ENCODE measurements around the gene ELMO3. TPM values are rescaled to one million over a fixed set of nuclear protein-coding genes. Genes with fewer than 3 reads are reported as not detected.

The ELMO3 gene
- total RNA-seq, 2 experiments from 2014 or later: 5.0 to 5.6 TPM

GRCh38 chr16:67190448-67191399, 8.2 kb upstream of the ELMO3 start:
- Mint-ChIP-seq H3K27me3 (peaks cover under 1% of the 10 kb centered on the region), H3K36me3 (ENCODE audit: low read depth) (peaks cover 29% of the 10 kb centered on the region), H3K4me3 (peak overlapping the region; percentile 93), H3K4me1 (ENCODE audit: low read depth) (peaks cover 32% of the 10 kb centered on the region), H3K9me3 (no peaks in the 10 kb centered on the region), H3K27ac (peak overlapping the region; percentile 88)
- ChIA-PET CTCF (interaction anchor here (1.9 kb wide), 1 partner anchor 35 kb away, joined by 7 read pairs; no protein-coding TSS in a partner anchor), POLR2A (interaction anchor here (1.1 kb wide), 1 partner anchor 36 kb away, joined by 3 read pairs; no protein-coding TSS in a partner anchor)
- no peak for DNase-seq
- no peak for ATAC-seq
- intact Hi-C loops (cut with micrococcal nuclease): no loop called here
- TF ChIP-seq CTCF (IDR thresholded peaks at IDR 0.05): no peak

GRCh38 chr16:67191411-67191994, 7.4 kb upstream of the ELMO3 start:
- peaks cover 36% of the 10 kb centered on the region for H3K36me3 Mint-ChIP-seq (ENCODE audit: low read depth)
- peak overlapping the region; percentile 93 for H3K4me3 Mint-ChIP-seq
- peak overlapping the region; percentile 88 for H3K27ac Mint-ChIP-seq
- no peaks in the 10 kb centered on the region for H3K27me3 Mint-ChIP-seq
- peaks cover 40% of the 10 kb centered on the region for H3K4me1 Mint-ChIP-seq (ENCODE audit: low read depth)
- ATAC-seq: peak; percentile 34
- no peak for TF ChIP-seq CTCF (IDR thresholded peaks at IDR 0.05)
- CTCF ChIA-PET: interaction anchor here (1.7 kb wide), 1 partner anchor 55 kb away, joined by 6 read pairs; the partner anchor contains the start of gene FHOD1
- intact Hi-C loops (cut with micrococcal nuclease): no loop called here
- no peak for DNase-seq
- POLR2A ChIA-PET: no interaction called here
- no peaks in the 10 kb centered on the region for H3K9me3 Mint-ChIP-seq

GRCh38 chr16:67191995-67192681, 6.8 kb upstream of the ELMO3 start, which contains the start of gene E2F4:
E2F4 (plus strand) TSS chr16:67192155; CDS start chr16:67192228, 73 bp downstream.
- ChIA-PET POLR2A (interaction anchor here (0.9 to 2.2 kb wide), 5 partner anchors 15 to 44 kb away, joined by 4 to 9 read pairs (median 5); no protein-coding TSS in a partner anchor), CTCF (interaction anchor here (1.0 to 1.7 kb wide), 7 partner anchors 35 to 239 kb away, joined by 3 to 6 read pairs (median 3); partner anchors contain the start of genes FHOD1 and TMEM208)
- peak; percentile 91 for DNase-seq
- no peak for TF ChIP-seq CTCF (IDR thresholded peaks at IDR 0.05)
- Mint-ChIP-seq H3K27ac (peak within 1 kb of the TSS; percentile 88), H3K4me3 (peak within 1 kb of the TSS; percentile 93), H3K27me3 (no peaks in the 10 kb centered on the region), H3K36me3 (ENCODE audit: low read depth) (peaks cover 42% of the 10 kb centered on the region), H3K4me1 (ENCODE audit: low read depth) (peaks cover 45% of the 10 kb centered on the region), H3K9me3 (no peaks in the 10 kb centered on the region)
- ATAC-seq: peak; percentile 98
- intact Hi-C loops (cut with micrococcal nuclease): loop anchor here (2.0 kb wide), 1 partner anchor 53 kb away; no protein-coding TSS in a partner anchor

- TF ChIP-seq CTCF (IDR thresholded peaks at IDR 0.05): no peak
- Mint-ChIP-seq H3K36me3 (ENCODE audit: low read depth) (peaks cover 45% of the 10 kb centered on the region), H3K4me1 (ENCODE audit: low read depth) (peaks cover 45% of the 10 kb centered on the region), H3K27me3 (no peaks in the 10 kb centered on the region), H3K9me3 (no peaks in the 10 kb centered on the region), H3K27ac (peak overlapping the region; percentile 87), H3K4me3 (peak overlapping the region; percentile 93)
- no peak for DNase-seq
- CTCF ChIA-PET: interaction anchor here (1.0 to 1.7 kb wide), 7 partner anchors 34 to 240 kb away, joined by 3 to 6 read pairs (median 3); partner anchors contain the start of genes FHOD1 and TMEM208
- intact Hi-C loops (cut with micrococcal nuclease): loop anchor here (2.0 kb wide), 1 partner anchor 52 kb away; no protein-coding TSS in a partner anchor
- no peak for ATAC-seq
- POLR2A ChIA-PET: interaction anchor here (0.6 to 2.2 kb wide), 8 partner anchors 16 to 43 kb away, joined by 3 to 9 read pairs (median 4); no protein-coding TSS in a partner anchor
These were observed 6.1 kb upstream of the ELMO3 start for GRCh38 chr16:67192781-67193361.
